LNCAP (cell line): ENCODE data around the gene DZIP3.

Experiments used
- TF ChIP-seq, protein P1 (sequence below): fragments of 450-650 bp; IDR thresholded peaks from 2 replicates; pipeline ENCODE4 v1.5.1; 2017; ENCODE audit warnings: mild to moderate bottlenecking

The DZIP3 gene

DNA sequence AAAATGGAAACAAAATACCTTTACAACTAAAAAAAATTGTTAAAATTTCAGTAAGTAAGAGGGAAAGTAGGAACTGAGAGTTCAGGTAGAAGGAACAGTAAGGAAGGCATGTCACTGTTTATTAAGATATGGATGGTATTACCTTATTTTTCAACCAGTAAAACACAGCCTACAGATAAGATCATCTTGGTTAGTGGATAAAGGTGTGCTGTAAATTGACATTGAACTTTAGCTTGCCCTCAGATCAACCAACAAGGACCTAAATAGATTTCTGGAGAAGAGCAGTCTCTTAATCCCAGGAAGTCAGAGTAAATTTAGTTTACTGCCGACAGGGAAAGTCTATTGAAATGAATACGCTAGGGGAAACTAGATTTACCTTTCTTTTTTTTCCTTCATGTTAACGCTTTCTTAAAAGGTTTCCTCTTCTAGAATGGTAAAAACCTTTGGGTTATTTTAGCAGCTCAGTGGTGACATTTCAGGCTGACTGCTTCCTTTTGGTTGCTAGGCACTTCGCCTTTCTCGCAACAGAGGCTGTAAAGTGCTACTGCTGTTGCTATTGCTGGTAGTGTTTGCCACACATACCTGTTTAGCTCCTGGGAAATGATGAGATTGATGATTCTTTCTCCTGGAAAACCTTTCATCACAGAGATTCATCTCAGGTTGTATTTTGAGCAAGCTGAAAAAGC, 12.9 kb downstream of the DZIP3 start:
- TF ChIP-seq, protein P1, sequence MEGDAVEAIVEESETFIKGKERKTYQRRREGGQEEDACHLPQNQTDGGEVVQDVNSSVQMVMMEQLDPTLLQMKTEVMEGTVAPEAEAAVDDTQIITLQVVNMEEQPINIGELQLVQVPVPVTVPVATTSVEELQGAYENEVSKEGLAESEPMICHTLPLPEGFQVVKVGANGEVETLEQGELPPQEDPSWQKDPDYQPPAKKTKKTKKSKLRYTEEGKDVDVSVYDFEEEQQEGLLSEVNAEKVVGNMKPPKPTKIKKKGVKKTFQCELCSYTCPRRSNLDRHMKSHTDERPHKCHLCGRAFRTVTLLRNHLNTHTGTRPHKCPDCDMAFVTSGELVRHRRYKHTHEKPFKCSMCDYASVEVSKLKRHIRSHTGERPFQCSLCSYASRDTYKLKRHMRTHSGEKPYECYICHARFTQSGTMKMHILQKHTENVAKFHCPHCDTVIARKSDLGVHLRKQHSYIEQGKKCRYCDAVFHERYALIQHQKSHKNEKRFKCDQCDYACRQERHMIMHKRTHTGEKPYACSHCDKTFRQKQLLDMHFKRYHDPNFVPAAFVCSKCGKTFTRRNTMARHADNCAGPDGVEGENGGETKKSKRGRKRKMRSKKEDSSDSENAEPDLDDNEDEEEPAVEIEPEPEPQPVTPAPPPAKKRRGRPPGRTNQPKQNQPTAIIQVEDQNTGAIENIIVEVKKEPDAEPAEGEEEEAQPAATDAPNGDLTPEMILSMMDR, result no peak

DNA sequence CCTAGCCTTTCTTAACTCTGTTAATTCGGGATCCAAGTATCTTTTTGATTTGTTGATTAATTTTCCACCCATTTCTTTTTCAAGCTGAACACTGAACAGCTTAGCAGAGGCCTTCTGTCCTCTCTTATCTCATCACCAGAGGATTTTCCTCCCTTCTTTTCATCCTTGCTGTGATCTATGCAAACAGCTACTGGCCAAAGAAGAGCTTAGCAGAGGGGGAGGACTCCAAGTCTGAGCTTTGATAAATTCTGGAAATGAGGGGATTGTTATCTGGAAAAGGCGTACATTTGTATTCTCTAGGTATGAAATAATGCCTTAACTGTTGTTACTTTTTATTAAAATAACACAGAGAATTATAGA, 13.4 kb downstream of the DZIP3 start:
- TF ChIP-seq, protein P1, result no peak

DNA sequence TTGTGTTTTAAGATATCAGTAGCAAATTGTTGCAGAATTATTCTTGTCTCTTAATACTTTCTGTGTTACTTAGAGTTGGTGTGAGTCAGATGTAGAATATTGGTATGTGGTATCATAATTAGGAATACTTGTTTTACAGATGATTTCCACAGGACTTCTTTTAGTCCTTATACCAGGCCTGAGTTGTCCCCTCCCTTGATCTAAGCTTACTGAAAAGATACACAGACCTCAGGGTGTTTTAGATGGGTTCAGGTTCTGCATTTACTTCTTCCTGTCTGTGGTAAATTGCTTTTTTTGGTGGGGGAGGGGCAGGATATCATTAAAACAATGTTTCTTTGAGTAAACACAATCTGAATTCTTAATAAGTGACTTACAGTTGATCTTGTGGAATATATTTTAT, 14.2 kb downstream of the DZIP3 start:
- TF ChIP-seq, protein P1, result no peak

DNA sequence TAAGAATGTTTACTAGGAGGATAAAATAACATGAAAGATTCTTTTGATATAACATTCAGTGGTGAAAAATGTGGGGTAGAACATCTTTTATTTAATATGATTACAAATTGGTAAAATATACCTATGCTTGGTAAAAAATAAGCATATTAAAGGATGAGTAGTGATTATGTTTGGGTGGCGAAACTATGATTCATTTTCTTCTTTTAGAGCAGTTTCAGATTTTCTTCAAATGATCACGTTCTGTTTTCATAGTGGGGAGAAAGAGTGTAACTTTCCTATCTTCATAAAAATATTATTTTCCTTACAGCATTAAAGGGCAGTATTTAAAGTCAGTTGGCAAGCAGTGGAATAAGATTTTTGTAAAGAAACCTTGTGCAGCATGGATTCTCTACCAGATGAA, 15.5 kb downstream of the DZIP3 start:
- TF ChIP-seq, protein P1, result no peak

DNA sequence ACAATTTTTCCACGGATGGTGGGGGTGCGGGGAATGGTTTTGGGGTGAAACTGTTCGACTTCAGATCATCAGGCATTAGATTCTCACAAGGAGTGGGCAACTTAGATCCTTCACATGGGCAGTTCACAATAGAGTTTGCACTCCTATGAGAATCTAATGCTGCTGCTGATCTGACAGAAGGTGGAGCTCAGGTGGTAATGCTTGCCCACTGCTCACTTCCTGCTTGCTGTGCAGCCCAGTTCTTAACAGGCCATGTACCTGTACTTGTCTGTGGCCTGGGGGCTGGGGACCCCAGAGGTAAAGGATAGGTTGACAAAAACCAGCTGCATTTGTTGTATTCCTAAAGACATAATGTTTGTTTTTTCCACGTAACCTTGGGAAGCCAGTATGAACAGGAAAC, 16.0 kb downstream of the DZIP3 start:
- TF ChIP-seq, protein P1, result no peak

DNA sequence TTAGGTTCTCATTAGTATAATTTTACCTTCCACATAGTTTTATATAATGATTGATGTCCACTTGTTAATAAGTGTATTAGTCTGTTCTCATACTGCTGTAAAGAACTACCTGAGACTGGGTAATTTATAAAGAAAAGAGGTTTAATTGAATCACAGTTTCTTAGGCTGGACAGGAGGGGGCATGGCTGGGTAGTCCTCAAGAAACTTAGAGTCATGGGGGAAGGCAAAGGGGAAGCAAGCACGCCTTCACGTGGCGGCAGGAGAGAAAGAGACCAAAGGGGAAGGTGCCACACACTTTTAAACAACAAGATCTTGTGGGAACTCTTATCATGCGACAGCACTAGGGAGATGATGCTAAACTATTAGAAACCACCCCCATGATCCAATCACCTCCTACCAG, 19.2 kb downstream of the DZIP3 start:
- TF ChIP-seq, protein P1, result no peak

DNA sequence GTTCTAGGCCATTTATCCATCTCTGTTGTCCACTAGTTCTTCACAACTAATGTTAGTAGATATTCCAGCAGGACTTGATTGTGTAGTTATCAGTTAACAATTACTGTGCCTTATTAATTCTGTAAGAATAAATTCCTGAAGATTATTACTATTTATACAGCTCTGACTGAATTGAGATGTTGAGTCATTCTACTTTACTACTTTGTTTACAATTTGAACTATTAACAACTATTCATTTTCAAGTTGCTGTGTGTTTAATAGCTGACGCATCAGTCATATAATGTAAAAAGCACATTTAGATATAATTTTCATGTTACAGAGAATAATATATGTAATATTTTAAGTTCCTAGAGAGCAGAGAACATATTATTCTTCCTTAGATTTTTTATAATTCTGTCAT, 21.1 kb downstream of the DZIP3 start:
- TF ChIP-seq, protein P1, result no peak

DNA sequence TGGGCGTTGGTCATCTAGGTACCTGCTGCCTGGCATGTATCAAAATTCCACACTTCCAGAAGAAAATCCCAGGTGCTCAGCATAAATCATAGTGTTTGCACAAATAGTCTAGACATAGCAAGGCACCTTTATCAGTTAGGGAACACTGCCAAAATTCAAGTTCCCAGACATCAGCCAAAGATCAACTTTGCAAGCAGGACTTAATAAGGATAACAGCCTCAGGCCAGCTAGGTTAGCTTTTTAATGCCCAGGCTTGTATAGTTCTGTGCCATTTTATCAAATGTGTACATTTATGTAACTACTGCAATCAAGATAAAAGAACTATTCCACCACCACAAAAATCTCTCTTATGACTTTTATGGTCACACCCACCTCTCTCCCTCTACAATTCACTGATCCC, 30.7 kb downstream of the DZIP3 start:
- TF ChIP-seq, protein P1, result no peak
